Activated T-helper 2 cell treated with anti-CD3 and anti-CD28 coated beads, Interferon-gamma antibody, Interleukin-2, Interleukin-4, amounts not matched to agents 10 μg/mL and 5 μg/mL and 100 μg/mL, durations not matched to agents 14 hours and 24 hours and 36 hours (primary cell): ENCODE data around the gene DUSP12. TPM values are rescaled to one million over a fixed set of nuclear protein-coding genes. Genes with fewer than 3 reads are reported as not detected.

ENCODE experiments used
- DNase-seq: peaks from one replicate; pipeline ENCODE4 v3.0.0; 2021; ENCODE audit warnings: low spot score
- H3K27ac Mint-ChIP-seq: one replicate; pipeline ENCODE4 v1.8.0; 2021; ENCODE audit warnings: mixed read lengths
- H3K27me3 Mint-ChIP-seq: one replicate; pipeline ENCODE4 v1.8.0; 2021; ENCODE audit warnings: low read depth, mixed read lengths
- H3K36me3 Mint-ChIP-seq: one replicate; pipeline ENCODE4 v1.8.0; 2021; ENCODE audit warnings: low read depth, mixed read lengths
- H3K4me1 Mint-ChIP-seq: one replicate; pipeline ENCODE4 v1.8.0; 2021; ENCODE audit warnings: low read depth, mixed read lengths
- H3K4me3 Mint-ChIP-seq: one replicate; pipeline ENCODE4 v1.8.0; 2021; ENCODE audit warnings: low read depth, mild to moderate bottlenecking, moderate library complexity, mixed read lengths
- H3K9me3 Mint-ChIP-seq: one replicate; pipeline ENCODE4 v1.8.0; 2021; ENCODE audit warnings: mixed read lengths
- intact Hi-C: fragments of 100-400 bp; cut with micrococcal nuclease; formaldehyde crosslinking; loops from one replicate; pipeline ENCODE4 v1.15.1; 2023
- total RNA-seq: library from RNA; stranded (reverse); gene quantifications from 2 replicates; pipeline ENCODE4 v1.2.3, GENCODE V29; 2022

DUSP12 gene
- total RNA-seq, 1 donor from 2014 or later = 38.0 TPM

- Mint-ChIP-seq H3K4me3 (no peak overlapping the region), H3K4me1 (peaks cover 43% of the 10 kb centered on the region), H3K27ac (no peak overlapping the region), H3K36me3 (no peaks in the 10 kb centered on the region), H3K9me3 (no peaks in the 10 kb centered on the region), H3K27me3 (peaks cover 40% of the 10 kb centered on the region)
- DNase-seq = no peak
- intact Hi-C loops = no loop called here
These were observed 18.3 kb upstream of the DUSP12 start for GRCh38 chr1:161731241-161731640.

- H3K4me3 Mint-ChIP-seq = no peak overlapping the region
These were observed 17.4 kb upstream of the DUSP12 start for GRCh38 chr1:161731981-161732718.

GRCh38 chr1:161733526-161733925, 16.1 kb upstream of the DUSP12 start:
- Mint-ChIP-seq H3K27me3 (peaks cover 41% of the 10 kb centered on the region), H3K4me1 (peaks cover 40% of the 10 kb centered on the region), H3K9me3 (no peaks in the 10 kb centered on the region), H3K27ac (no peak overlapping the region), H3K36me3 (no peaks in the 10 kb centered on the region), H3K4me3 (no peak overlapping the region)
- DNase-seq = no peak
- intact Hi-C loops = no loop called here

More at GRCh38 chr1:161731981-161732718, 17.4 kb upstream of the DUSP12 start:
- intact Hi-C loops = no loop called here
- no peak for DNase-seq
- no peak overlapping the region for H3K27ac Mint-ChIP-seq
- peaks cover 48% of the 10 kb centered on the region for H3K4me1 Mint-ChIP-seq
- no peaks in the 10 kb centered on the region for H3K36me3 Mint-ChIP-seq
- peaks cover 43% of the 10 kb centered on the region for H3K27me3 Mint-ChIP-seq
- no peaks in the 10 kb centered on the region for H3K9me3 Mint-ChIP-seq

GRCh38 chr1:161735837-161736236, 13.7 kb upstream of the DUSP12 start:
- Mint-ChIP-seq H3K9me3 (no peaks in the 10 kb centered on the region), H3K27ac (no peak overlapping the region), H3K4me3 (no peak overlapping the region), H3K4me1 (peaks cover 38% of the 10 kb centered on the region), H3K36me3 (no peaks in the 10 kb centered on the region), H3K27me3 (peaks cover 39% of the 10 kb centered on the region)
- intact Hi-C loops = no loop called here
- DNase-seq = no peak

DNA sequence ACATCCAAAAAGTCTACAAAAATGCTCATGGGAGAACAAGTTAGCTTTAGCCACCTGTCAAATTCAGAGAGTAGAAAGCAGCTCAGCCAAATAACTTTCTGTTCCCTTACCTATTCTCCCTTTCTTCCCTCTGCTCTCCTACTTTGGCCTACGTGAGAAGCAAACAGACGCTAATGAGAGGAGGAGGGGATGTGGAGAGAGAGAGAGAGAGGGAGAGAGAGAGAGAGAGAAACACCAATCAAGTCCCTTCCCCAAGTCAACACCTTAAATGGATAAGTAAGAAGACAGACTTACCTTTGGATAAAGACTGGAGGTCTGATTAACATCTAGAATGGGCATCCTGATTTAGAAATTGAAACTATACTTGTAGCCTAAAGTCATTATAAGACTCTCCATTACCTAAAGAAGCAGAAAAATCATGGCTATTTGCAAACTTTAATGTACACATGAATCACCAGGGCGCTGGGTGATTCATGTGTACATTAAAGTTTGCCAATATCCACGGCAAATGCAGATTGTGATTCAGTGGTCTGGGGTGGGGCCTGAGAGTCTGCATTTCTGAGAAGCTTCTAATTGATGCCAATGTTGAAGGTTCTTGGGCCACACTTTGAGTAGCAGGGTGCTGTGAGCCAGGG, 13.1 kb upstream of the DUSP12 start:
- intact Hi-C loops = no loop called here

DNA sequence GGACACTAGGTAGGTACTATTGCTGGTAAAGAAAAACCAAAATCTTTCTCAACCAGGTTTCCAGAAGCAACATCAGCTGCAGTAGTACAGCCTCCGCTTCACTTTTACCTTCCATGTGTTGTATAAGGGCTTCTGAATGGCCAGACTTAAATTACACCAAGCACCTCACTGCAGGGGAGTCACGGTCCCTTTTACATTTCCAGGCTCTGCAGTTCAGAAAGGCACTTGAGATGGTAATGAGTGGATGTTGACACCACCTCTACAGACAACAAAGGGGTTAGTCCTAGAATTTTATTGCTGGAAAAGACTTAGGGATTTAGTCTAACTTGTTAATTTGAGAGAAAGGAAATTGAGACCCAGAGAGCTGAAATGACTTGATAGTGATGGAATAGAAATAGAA, 12.0 kb upstream of the DUSP12 start:
- H3K36me3 Mint-ChIP-seq = no peaks in the 10 kb centered on the region
- H3K4me1 Mint-ChIP-seq = peaks cover 35% of the 10 kb centered on the region
- H3K27ac Mint-ChIP-seq = no peak overlapping the region
- intact Hi-C loops = no loop called here
- H3K9me3 Mint-ChIP-seq = no peaks in the 10 kb centered on the region
- peaks cover 31% of the 10 kb centered on the region for H3K27me3 Mint-ChIP-seq
- H3K4me3 Mint-ChIP-seq = no peak overlapping the region
- DNase-seq = no peak

More for the DNA sequence above, 13.1 kb upstream of the DUSP12 start:
- Mint-ChIP-seq H3K27me3 (peaks cover 36% of the 10 kb centered on the region), H3K27ac (no peak overlapping the region), H3K4me1 (peaks cover 37% of the 10 kb centered on the region), H3K9me3 (no peaks in the 10 kb centered on the region), H3K4me3 (no peak overlapping the region), H3K36me3 (no peaks in the 10 kb centered on the region)
- no peak for DNase-seq

- intact Hi-C loops = no loop called here
- H3K9me3 Mint-ChIP-seq = no peaks in the 10 kb centered on the region
- no peak overlapping the region for H3K4me3 Mint-ChIP-seq
These were observed 10.8 kb upstream of the DUSP12 start for GRCh38 chr1:161738627-161739287.

DNA sequence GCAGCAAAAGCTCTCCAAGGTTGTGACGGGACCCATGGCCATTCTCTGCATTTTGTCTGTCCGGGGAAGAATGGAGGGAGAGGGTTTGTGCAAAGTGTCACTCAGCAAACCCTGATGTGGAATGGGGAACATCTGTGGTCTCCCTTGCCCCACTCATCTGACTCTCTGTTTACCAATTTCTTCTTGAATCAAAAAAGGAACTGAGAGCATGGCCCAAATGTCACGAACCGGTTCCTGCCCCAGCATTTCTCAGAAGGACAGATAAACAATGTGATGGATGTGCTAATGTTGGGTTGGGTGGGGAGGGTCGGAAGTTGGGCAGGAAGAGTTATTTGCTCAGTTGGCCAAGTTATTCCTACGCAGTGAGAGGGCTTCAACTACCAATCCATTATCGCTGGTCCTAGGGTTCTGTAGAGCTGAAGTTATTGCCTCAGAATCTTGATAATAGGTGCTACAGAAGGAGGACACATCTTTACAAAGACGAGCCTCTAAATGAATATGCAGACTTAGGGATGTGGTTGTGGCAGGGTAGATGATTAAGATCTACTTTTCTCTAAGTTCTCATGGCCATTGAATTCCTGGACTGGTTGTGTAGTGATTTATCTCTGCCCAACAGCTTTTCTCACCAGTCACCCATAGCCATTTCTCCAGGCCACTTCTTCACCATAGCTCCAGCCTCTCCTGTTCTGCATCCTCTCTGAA, 9.6 kb upstream of the DUSP12 start:
- no peak overlapping the region for H3K27ac Mint-ChIP-seq
- no peak for DNase-seq
- intact Hi-C loops = loop anchor here (2.0 to 5.0 kb wide), 4 partner anchors 13 to 199 kb away; no protein-coding TSS in a partner anchor
- H3K36me3 Mint-ChIP-seq = no peaks in the 10 kb centered on the region
- no peaks in the 10 kb centered on the region for H3K9me3 Mint-ChIP-seq
- no peak overlapping the region for H3K4me3 Mint-ChIP-seq
- H3K4me1 Mint-ChIP-seq = peaks cover 53% of the 10 kb centered on the region
- peaks cover 24% of the 10 kb centered on the region for H3K27me3 Mint-ChIP-seq

More at GRCh38 chr1:161738627-161739287, 10.8 kb upstream of the DUSP12 start:
- Mint-ChIP-seq H3K36me3 (no peaks in the 10 kb centered on the region), H3K27me3 (peaks cover 23% of the 10 kb centered on the region), H3K27ac (peak overlapping the region; percentile 30), H3K4me1 (peaks cover 43% of the 10 kb centered on the region)
- DNase-seq = peak; percentile 50

DNA sequence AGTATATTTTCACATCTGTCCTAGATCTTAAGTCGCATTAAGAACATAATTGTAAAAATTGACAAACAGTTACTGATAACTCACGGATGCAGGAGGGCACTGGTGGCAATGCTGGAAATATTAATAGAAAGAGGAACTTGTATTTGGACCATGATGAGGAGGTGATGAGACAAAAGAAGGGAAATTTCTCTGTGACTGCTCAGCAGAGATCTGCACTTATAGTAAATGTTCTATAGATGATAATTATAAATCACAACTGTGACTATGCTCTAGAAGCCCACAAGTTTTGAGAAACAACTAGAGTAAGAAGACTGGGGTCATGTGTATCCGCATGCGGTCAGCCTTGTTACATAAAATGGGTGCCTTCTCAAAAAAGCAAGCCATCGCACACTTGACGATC, 8.7 kb upstream of the DUSP12 start:
- Mint-ChIP-seq H3K27me3 (peaks cover 21% of the 10 kb centered on the region), H3K27ac (no peak overlapping the region), H3K4me1 (peaks cover 55% of the 10 kb centered on the region), H3K36me3 (no peaks in the 10 kb centered on the region), H3K4me3 (no peak overlapping the region), H3K9me3 (no peaks in the 10 kb centered on the region)
- intact Hi-C loops = loop anchor here (1.0 to 5.0 kb wide), 5 partner anchors 14 to 254 kb away; no protein-coding TSS in a partner anchor
- no peak for DNase-seq

DNA sequence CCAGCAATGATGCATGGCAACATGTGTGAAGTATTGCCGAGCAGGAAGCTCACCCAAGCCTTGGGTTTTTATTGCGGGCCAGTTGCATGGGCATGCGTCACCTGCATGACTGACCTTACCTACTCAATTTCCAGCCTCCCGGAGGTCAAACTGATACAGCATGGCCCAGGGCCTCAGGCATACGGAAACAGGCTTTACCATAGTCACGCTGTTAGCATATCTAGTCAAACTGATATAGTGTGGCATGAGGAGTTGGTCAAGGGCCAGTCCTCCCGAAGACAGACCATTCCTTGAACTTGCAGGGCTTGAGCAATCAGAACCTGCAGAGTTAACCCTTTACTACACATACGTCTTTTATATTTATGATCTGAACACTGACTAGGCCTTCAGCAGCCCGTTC, 6.4 kb upstream of the DUSP12 start:
- Mint-ChIP-seq H3K27ac (no peak overlapping the region), H3K4me1 (peaks cover 53% of the 10 kb centered on the region), H3K36me3 (no peaks in the 10 kb centered on the region), H3K9me3 (no peaks in the 10 kb centered on the region), H3K27me3 (peaks cover 20% of the 10 kb centered on the region), H3K4me3 (no peak overlapping the region)
- intact Hi-C loops = loop anchor here (5.0 kb wide), 2 partner anchors 96 to 176 kb away; no protein-coding TSS in a partner anchor
- no peak for DNase-seq

DNA sequence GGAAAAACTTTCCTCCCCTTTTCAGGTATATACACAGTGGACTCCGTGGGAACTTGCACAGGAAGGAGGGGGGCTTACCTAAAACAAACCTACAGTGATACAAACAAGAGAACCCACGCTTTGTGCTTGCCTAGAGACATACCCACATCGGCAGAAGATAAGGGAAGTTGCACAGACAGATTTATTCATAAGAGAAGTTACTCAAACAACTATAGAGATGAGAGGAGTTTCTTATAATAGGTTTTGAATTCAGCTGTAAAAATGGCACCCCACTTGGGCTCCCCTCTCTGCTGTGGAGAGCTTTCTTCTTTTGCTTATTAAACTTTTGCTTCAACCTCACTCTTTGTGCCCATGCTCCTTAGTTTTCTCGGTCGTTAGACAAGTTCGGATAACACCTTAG, 1.8 kb upstream of the DUSP12 start:
- Mint-ChIP-seq H3K27ac (no peak overlapping the region), H3K27me3 (peaks cover 13% of the 10 kb centered on the region), H3K36me3 (peaks cover 22% of the 10 kb centered on the region), H3K9me3 (no peaks in the 10 kb centered on the region), H3K4me3 (no peak overlapping the region), H3K4me1 (peaks cover 51% of the 10 kb centered on the region)
- intact Hi-C loops = no loop called here
- no peak for DNase-seq

GRCh38 chr1:161763522-161764098, 14.0 kb downstream of the DUSP12 start:
- no peaks in the 10 kb centered on the region for H3K9me3 Mint-ChIP-seq
- no peaks in the 10 kb centered on the region for H3K27me3 Mint-ChIP-seq
- peaks cover 35% of the 10 kb centered on the region for H3K4me1 Mint-ChIP-seq
- H3K4me3 Mint-ChIP-seq = peak overlapping the region; percentile 61
- no peak for DNase-seq
- intact Hi-C loops = loop anchor here (10.0 kb wide), 1 partner anchor 271 kb away; no protein-coding TSS in a partner anchor
- peaks cover 10% of the 10 kb centered on the region for H3K36me3 Mint-ChIP-seq
- H3K27ac Mint-ChIP-seq = peak overlapping the region; percentile 43
